Activated CD4-positive, alpha-beta T cell treated with anti-CD3 and anti-CD28 coated beads for 24 hours (primary cell): ENCODE data around the gene CDH20.

Experiments
- DNase-seq, 2 donors: peaks; one replicate each; pipeline ENCODE4 v3.0.0-alpha.2; 2020; ENCODE audit warnings: low read depth in 2 of 2

The CDH20 gene

DNA sequence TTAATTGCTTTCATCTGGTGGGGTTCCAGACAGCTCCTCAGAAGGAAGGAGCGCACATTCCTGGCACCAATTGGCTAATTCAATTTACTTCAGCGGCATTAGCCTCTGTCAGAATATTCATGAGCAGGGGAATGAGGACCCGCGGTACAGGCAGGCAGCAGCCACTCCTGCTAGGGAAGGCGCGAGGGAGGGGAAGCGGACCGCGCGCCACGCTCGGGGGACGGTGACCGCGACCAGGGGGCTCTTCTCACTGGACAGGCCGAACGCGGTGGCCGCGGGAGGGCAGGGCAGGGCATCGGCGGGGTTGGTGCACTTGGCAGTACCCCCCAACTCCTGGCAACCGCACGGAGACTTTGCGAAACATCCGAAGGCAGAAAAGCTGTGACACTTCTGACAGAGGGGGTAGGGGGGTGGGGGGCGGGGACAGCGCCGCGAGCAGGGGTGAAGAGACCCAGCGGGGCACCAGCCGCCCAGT lies at the start of gene CDH20:
TSS of gene CDH20 (plus strand) at position 160 of the 475 bp plus-strand sequence.
- DNase-seq, result no peak

DNA sequence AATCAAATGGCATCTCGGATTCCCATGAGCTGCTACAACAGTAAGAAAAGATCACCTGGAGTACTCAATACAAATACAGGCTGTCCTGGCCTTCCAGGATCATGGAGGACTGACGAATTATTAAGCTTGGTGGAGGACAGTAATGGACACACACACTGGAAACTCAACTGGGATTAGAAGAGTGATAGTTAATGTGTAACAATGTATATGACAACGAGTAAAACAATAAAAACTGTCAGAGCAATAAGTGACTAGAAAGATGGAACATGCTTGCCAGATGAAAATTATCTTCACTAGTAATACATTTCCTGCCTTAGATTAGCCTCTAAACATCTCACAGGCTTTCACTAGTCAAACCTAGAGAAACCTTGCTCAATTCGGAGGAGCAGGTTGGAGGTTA lies 49.2 kb upstream of the CDH20 start:
- DNase-seq, result no peak

DNA sequence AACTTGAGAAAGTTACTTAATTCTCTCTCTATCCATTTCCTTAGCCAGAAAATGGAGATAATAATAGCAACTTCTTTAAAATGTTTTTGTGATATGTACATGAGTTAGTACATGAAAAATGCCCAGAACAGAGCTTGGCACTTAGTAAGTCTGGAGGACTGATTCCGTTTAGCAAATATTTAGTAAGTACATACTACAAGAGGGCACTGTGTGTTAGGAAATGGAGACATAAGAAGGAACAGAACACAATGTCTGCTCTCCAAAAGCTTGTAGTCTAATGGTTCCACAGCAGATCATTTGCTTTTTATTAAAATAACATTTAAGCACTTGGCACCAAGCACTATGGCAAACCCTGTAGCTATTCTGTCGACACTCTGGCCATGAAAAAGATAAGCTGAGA lies 47.5 kb upstream of the CDH20 start:
- no peak for DNase-seq

DNA sequence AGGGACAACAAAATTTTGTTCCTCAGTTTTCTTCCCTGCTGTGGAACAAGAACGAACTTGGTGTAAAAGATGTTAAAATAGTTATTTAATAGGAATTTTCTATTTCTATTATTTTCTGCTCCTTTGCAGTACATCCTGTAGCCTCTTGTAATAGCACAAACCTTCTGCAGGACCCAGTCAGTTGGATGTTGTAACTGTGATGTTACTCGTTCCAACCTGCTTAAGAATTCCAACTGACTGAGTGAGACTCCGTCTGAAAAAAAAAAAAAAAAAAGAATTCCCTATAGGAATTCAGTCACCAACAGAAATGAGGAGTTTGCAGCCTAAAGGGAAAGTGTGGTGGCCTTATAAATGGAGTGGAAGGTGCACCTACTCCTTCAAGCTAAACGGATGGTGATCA lies 46.4 kb upstream of the CDH20 start:
- DNase-seq, result no peak

DNA sequence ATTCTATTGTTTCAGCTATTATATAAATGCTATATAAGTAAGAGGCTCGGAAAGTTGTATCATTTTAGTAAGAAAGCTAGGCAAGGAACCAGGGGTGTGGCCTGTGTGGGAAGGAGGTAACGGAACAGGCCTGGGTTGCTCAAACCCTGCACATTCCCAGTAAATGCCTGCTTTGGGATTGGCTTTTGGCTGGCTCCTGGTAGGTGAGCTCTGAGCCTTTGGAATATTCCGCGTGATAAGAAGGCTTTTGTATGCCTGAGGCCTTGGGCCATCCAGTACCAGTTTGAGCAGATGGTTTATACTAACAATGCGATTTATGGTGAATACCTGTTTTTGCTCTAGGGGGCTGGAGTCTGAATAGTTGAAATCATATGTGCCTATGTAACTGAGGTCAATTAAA lies 42.6 kb upstream of the CDH20 start:
- DNase-seq, result no peak

DNA sequence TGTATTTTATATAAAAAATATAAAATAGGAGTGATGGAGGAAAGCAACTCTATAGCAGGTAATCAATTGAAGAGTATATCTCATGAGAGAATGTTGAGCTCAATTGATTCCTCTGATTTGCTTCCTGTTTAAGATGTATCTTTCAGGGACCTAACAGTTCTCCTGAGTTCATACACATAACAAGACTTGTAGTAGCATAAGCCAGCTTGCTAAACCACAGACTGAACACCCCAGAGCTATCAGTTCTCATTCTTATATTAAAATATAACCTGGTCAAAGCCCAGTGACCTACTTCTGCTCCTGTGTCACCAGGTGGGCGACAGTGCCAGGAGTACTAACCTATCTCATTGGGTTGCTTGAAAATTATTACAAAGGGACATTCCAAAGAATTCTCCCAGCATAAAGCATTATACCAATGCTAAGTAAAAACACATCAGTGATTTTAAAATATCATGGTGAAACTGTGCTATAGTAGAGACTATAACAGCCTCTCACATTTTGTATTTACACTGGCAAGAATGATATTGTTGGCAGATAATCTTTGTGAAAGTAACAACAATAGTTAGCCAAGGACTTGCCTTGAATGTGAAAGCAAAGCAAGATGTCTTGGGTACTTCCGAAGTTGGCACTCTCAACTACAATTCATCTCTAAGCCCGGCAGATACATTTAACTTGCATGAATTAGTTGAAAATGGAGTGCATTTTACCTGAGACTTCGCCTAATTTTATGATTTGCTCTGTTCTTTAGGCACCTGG lies 40.8 kb upstream of the CDH20 start:
- DNase-seq, result no peak

DNA sequence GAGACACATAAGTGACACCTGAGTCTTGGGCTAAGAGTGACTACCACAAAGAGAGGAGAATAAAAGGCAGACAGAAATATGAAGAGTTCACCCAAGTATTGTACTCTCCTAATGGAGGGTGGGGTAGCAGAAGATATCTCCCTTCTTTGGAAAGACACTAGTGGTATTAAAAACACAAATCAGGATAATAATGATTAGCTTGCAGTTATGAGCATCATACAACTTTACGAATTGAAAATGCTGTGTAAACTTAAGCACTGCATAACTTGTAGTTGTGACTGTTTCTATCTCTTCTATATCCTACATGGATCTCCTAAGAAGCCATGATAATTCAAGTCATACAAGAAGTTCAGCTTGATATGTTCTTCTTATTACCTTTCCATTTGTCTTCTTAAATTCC lies 38.1 kb upstream of the CDH20 start:
- no peak for DNase-seq

DNA sequence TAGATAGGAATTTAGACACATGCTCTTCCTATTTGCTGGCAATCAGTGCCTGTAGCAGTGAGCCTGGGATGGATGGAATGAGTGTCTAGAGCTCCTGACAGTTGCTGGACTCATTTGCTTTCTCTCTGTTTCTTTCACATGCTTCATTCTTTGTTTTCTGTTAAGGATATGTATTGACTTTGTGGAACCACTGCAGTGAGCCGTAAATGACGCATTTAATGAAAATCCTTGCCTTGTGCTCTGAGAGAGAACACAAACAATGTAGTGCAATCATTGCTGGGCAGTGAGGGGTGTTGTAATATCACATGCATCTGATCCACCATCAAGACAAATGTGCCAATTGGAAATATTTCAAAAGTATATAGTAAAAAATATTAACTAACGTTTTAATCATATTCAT lies 25.2 kb upstream of the CDH20 start:
- DNase-seq, result no peak

DNA sequence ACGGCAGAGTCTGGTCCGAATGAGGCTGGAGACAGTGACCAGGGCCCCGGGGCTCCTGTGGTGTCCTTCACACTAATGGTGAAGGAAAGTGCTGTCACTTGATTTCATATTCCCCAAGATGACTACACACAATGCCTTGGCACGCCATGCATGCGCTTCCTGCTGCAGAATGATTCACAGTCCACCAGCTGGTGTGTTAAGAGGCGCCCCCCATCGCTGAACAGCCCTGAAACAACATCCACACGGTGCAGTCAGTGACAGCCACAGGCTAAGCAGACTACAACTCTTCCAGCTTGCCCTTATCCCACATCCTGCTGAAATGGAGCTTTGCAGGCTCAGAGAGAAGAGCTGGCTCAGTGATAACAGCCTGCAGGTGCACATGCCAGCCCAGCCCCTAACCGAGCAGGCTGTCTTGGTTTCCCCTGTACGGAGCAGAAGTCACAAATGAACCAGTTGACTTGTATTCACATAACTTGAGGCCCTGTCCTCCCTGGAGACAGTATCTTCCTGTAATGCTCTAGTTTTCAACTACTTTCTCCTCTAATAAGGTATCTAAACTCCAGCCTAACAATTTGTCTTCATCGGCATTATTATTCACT lies 24.3 kb upstream of the CDH20 start:
- no peak for DNase-seq

DNA sequence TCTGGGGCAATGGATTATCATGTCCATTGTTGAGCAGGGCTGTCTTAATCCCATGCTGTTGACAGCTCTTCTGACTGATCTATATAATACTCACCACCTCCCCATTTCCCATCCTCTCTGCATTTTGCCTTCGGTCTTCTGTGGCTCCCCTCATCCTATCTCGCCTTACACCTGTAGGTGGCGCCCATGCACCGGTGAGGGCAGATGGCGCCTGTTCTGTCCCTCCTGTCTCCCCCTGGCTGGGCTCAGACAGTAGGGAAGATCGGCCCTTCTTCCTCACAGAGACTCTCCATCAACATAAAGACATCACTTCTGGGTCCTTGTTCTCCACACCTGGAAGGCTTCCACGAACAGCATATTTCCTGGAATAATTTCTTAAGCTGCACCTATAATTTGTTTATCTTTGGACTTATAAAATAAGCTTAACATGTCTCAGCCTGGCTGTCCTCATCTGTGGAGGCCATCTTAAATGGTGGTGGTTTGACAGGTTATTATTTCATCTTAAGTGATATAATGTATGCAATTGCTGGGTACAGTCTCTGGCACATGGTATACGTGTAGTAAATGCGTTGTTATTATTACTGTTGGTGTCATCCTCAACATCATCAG lies 10.9 kb upstream of the CDH20 start:
- peak in 1 of 2 donors; percentile 29 for DNase-seq

DNA sequence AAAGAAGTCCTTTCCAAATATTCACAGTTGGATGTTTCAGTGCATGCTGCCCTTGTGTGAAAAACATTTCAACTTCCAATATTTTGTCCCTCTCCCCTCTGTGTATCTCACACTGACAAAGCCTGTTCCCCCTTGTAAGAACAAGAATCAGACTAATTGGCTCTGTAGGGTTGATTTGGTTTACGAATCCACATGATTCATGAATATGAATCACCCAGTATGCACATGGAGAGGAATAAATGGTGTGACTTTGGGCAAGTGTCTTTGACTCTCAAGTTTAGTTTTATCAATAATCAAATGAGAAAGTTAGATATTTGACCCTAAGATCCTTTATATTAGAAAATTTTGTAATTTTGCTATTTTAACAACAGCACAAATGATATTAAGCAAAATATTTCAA lies 9.3 kb upstream of the CDH20 start:
- no peak for DNase-seq

DNA sequence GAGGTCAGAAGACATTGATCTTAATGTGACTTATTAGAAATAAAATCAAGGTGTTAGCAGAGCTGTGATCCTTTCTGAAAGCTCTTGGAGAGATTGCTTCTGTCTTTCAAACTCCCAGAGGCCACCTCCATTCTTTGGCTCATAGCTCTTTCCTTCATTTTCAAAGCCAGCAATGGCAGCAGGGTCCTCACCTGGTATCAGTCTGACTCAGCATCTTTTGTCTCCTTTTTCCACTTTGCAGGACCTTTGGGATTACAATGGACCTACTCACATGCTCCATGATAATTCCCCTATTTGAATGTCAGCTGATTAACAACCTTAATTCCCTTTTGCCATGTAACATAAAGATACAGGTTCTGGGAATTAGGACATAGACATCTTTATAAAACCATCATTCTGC lies 6.8 kb upstream of the CDH20 start:
- no peak for DNase-seq

DNA sequence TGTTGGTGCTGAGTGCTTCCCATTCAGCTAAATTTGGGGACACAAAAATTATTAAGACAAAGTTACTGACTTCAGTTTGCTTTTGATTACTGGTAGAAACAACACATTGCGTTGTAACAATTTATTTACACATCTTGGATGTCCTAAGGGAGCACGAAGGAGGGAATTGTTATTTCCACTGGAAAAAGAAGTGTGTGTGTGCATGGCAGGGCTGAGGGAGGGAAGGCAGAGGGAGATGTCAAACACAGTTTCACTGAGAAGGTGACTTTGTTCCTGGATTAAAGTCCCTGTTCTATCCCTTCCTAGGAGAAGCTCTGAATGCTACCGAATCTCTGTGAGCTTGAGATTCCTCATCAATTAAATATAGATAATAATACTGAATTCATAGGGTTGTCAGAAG lies 3.8 kb upstream of the CDH20 start:
- DNase-seq, result no peak

DNA sequence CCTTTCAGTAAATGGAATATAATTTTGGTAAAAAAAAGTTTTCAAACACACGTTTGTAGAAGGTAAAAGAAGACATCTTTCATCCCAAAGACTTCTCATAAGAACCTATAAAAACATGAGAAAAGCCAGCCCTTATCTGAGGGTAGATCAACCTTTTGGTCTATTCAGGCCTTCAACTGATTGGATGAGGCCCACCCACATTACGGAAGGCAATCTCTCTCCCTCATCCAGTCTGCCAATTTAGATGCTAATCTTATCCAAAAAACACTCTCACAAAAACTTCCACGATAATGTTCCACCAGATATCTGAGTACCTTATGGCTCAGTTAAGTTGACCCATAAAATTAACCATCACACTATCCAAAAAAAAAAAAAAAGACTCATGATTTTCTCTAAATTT lies 2.2 kb upstream of the CDH20 start:
- no peak for DNase-seq

DNA sequence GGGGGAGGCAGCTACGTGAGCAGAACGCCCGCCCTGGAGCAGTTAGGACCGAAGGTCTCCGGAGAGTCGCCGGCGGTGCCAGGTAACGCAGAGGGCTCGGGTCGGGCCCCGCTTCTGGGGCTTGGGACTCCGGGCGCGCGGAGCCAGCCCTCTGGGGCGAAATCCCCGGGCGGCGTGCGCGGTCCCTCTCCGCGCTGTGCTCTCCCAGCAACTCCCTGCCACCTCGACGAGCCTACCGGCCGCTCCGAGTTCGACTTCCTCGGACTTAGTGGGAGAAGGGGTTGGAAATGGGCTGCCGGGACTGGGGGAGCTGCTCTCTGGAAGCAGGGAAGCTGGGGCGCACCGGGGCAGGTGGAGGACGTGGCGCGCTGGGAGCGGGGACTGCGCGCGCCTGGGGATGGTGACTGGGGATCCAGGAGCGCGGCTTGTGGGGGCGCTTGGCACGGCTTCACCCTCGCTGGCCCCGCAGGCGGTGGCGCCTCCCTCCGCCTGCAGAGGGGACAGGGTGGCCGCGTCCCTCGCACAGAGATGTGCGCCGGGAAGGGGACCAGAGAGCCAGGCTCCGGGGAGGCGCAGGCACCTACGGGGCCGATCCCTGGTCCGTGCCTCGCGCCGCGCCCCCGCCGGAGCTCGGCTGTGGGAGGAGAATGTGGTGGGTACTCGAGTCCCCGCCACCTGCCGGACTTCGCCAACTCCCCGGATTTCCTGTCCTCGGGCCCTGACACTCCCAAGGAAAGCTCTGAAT lies 688 bp downstream of the CDH20 start:
- DNase-seq, result no peak

DNA sequence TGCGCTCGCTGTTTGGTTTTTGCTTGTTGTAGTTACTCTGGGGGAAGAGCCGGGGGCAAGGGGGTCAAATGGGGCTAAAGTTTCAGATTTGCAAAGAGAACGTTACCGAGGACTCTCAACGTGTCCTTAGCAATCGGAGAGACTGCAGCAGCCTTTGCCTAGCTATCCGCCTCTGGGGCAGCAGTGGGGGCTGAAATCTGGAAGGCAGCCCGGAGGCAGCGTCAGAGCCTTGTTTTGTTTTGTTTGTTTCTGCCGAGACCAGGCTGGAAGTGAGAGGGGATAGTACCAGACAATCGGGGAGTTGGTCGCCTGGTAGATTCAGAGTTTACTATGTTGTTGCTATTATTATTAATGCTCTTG lies 1.2 kb downstream of the CDH20 start:
- no peak for DNase-seq

DNA sequence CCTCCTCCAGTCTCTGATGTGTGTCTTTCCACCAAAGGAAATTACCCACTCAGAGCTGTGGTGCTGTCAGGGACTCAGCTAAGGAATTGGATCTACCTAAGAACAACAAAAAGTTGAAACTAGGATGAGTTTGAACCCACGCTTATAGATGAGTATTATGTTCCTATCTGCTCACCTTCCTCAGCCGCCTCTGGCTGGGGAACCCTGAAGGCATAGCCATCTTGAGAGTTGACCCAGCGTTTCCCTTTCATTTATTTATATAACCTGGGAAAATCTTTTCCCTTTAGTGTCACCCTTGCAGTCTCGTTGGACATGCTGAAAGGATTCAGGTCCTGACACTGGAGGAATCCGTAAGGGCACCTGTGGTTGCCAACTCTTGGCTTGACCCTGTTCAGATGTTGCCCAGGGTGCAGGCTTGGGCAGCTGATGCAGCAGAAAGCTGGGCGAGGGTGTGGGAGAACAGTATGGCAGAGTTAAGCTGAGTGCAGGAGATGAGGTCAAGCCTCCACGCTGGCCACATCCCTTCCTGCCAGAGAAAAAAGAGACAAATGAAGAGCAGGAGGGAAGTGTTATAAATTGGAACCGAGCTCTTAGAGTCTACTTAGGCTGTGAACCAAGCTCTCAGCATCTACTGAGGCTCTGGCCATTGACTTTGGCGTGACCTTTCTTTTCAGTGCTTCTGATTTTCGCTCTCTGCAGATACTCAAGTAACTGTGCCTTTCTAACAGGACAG lies 1.9 kb downstream of the CDH20 start:
- no peak for DNase-seq

DNA sequence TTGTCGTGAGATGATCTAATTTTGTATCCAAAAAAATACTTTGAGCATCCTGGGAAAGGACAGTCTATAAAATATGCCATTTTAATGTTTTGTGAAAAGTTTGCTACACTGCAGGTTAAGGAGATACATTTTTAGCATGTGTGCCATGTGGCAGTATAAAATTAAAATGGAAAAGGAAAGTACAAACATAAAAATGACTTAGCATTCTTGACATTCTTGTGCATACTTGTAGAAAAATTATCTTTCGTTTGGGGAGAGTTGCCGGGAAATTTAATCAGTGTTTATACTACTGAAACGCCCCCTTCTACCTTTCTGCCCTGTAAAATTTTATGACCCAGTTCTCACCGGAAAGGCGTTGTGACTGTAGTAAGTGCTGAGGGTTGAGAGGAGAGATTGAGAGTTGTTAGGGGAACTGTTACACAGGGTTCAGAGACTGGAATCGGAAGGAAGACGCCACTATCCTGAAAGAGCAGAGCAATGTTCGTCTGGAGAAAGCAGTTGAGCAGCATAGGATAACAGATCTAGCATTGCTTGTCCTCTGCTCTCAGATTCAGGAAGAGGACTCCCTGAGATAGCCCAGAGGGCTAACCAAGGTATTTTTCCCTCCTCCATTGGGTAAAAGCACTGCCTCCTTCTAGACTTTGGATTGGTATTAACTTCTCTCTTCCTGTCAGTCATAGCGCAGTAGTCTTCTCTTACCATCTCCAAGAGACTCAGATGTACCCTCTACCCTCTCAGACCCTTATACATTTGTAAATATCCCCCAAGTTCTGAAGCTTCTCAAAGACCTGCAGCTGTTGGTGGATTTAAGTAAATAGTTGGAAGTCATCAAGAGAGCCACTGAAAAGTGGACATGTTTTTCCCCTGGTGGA lies 2.7 kb downstream of the CDH20 start:
- no peak for DNase-seq

DNA sequence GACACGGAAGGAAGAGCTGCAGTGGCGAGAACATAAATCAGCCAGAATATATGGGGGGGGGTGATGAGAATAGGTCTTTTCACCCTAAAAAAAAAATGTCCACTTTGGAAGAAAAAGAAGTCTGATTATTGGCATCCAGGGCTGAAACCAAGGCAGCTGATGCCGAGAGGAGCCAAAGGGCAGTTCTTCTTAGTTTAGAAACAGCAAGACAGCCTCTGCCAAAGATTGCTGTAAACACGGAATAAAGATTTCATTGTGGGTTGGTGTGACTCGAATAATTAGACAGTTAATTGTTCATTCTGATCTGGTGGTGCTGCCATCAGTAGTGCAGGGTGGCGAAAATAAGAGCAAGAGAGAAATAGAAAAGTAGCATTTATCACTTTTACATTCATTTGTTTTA lies 3.5 kb downstream of the CDH20 start:
- DNase-seq, result no peak

DNA sequence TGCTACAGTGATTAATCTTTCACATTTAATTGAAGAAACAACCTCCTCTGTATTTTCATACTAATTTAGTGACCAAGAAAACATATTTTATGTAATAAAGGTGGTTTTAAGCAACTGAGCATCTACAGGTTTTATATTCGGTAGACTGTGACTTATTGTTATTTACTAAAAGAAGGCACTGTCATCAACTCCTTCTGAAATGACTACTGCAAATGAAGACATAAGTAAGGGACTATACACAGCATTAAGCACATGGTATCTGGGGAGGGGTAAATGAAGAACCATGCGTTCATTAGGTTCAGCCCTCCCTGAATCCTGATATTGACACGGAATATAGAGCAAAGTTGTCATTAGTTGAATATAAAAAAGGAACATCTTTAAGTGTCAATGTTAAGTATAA lies 4.3 kb downstream of the CDH20 start:
- DNase-seq, result no peak

DNA sequence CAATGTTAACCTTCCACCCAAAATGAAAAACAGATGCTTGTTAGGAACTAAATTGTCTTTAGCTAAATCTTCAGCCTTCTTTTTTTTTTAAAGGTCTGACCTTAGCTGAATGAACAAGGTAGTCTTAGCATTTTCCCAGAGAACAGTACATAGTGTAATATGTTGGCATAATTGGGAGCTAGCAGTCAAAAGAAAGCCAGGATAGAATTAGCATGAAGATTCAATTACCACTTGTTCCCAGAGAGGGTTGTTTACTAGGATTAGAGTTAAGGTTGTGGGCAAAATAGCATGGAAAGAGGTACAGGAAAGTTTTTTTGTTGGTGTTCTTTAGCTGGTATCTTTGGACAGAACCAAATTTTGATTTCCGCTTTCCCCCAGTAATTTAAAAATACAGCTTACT lies 6.9 kb downstream of the CDH20 start:
- DNase-seq, result no peak
